ENCODE measurements around the gene PLOD3.

Gene PLOD3

GRCh38 chr7:101245147-101245668, 27.8 kb upstream of the PLOD3 start:
- Histone ChIP-seq H3K4me1 (ENCODE audit: control insufficient read depth in 2 of 2, insufficient read depth in 2 of 2, low read length in 2 of 2) (peaks cover 17 to 22% of the 10 kb centered on the region in 2 donors), H3K27ac (ENCODE audit: low read depth in 2 of 2, low read length in 2 of 2) (peak overlapping the region; percentile 98 to 99), H3K9me3 (ENCODE audit: control insufficient read depth in 2 of 2, low read length in 2 of 2) (no peaks in the 10 kb centered on the region), H3K36me3 (ENCODE audit: control insufficient read depth in 2 of 2, insufficient read depth in 2 of 2, low read length in 2 of 2) (peaks cover 14 to 17% of the 10 kb centered on the region in 2 donors), H3K9ac (ENCODE audit: low read depth in 1 of 2, low read length in 2 of 2) (peak overlapping the region; percentile 96 to 98), H3K4me3 (ENCODE audit: low read length in 2 of 2) (peak overlapping the region; percentile 99 to 100), H3K27me3 (ENCODE audit: control insufficient read depth in 2 of 2, insufficient read depth in 2 of 2, low read length in 2 of 2) (no peaks in the 10 kb centered on the region)

DNA sequence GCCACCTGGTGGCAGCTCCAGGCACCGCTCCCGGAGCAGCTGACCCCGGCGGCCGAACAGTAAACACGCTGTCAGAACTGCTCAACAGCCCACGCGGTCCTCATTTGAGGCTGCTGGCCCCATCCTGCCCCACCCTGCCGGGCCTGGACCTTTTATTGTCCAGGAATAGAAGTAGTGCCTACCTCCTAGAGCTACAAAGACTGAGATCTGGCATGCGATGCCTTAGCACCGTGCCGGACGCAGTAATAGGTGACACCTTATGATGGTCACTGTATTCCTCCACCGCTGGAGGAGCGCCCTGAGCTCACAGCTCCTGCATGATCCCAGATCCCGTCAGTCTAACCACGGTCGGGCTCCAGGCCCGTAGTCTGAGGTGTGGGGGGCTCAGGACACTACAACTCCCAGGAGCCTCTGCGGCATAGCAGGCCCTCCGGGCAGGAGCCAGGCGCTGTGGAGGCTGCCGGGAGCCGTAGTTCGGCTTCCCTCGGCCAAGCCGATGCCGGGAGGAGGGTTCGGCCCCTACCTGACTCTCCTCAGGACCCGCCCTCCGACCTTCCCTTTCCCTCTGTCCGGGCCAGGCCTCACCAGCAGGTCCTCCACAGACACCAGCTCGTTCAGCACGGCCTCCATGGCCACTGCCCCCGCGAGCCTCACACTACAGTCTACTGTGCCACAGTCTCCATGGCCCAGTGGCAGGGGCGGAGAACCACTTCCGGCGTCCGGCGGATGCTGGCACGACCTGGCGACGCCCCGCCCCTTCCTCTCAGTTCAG, 27.2 kb upstream of the PLOD3 start, which contains the start of gene FIS1:
Gene FIS1 (minus strand): TSS at position 707 of the 772 bp plus-strand sequence. CDS start 77 bp downstream, at position 630.
- H3K4me3 ChIP-seq (ENCODE audit: low read length in 2 of 2), result peak within 1 kb of the TSS; percentile 99 to 100
- no peaks in the 10 kb centered on the region for H3K9me3 ChIP-seq (ENCODE audit: control insufficient read depth in 2 of 2, low read length in 2 of 2)
- no peaks in the 10 kb centered on the region for H3K27me3 ChIP-seq (ENCODE audit: control insufficient read depth in 2 of 2, insufficient read depth in 2 of 2, low read length in 2 of 2)
- peak within 1 kb of the TSS; percentile 98 to 99 for H3K27ac ChIP-seq (ENCODE audit: low read depth in 2 of 2, low read length in 2 of 2)
- H3K36me3 ChIP-seq (ENCODE audit: control insufficient read depth in 2 of 2, insufficient read depth in 2 of 2, low read length in 2 of 2), result peaks cover 18 to 23% of the 10 kb centered on the region in 2 donors
- H3K9ac ChIP-seq (ENCODE audit: low read depth in 1 of 2, low read length in 2 of 2), result peak within 1 kb of the TSS; percentile 96 to 98
- peaks cover 17 to 21% of the 10 kb centered on the region in 2 donors for H3K4me1 ChIP-seq (ENCODE audit: control insufficient read depth in 2 of 2, insufficient read depth in 2 of 2, low read length in 2 of 2)

DNA sequence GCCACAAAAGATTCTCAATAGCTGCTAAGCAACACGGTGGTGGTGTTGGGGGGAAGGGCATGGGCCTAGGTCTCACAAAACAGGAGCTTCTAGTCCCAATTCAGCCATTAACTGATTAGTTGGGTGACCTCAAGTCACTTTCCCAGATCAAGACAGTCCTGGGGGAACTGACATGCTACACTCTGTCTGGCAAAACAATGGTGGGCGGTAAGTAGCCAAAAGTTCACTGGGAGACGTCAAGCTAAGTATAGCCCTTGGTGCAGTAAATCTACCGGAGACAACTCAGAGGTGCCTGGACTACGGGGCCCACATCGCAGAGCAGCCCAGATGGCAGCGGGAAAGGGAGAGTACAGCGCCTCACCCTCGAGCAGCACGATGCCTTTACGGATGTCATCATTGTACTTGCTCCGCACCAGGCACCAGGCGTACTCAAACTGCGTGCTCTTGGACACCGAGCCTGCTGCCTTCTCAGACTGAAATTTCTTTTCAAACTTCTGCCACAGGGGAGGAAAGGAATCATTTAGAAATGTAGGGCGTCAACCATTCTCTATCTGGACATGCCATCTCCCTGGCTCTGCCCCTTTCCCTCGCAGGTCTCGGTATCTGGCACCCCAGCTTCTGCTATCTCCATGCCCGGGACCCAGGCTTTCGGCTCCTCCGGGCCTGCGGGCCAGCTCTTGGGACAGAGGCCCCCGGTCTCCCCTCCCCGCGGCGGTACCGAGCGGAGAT, 26.4 kb upstream of the PLOD3 start:
- H3K4me3 ChIP-seq (ENCODE audit: low read length in 2 of 2), result peak overlapping the region; percentile 99 to 100
- peaks cover 17 to 21% of the 10 kb centered on the region in 2 donors for H3K4me1 ChIP-seq (ENCODE audit: control insufficient read depth in 2 of 2, insufficient read depth in 2 of 2, low read length in 2 of 2)
- H3K27ac ChIP-seq (ENCODE audit: low read depth in 2 of 2, low read length in 2 of 2), result peak overlapping the region; percentile 98 to 99
- H3K27me3 ChIP-seq (ENCODE audit: control insufficient read depth in 2 of 2, insufficient read depth in 2 of 2, low read length in 2 of 2), result no peaks in the 10 kb centered on the region
- peak overlapping the region; percentile 96 to 98 for H3K9ac ChIP-seq (ENCODE audit: low read depth in 1 of 2, low read length in 2 of 2)
- no peaks in the 10 kb centered on the region for H3K9me3 ChIP-seq (ENCODE audit: control insufficient read depth in 2 of 2, low read length in 2 of 2)
- H3K36me3 ChIP-seq (ENCODE audit: control insufficient read depth in 2 of 2, insufficient read depth in 2 of 2, low read length in 2 of 2), result peaks cover 23 to 25% of the 10 kb centered on the region in 2 donors

DNA sequence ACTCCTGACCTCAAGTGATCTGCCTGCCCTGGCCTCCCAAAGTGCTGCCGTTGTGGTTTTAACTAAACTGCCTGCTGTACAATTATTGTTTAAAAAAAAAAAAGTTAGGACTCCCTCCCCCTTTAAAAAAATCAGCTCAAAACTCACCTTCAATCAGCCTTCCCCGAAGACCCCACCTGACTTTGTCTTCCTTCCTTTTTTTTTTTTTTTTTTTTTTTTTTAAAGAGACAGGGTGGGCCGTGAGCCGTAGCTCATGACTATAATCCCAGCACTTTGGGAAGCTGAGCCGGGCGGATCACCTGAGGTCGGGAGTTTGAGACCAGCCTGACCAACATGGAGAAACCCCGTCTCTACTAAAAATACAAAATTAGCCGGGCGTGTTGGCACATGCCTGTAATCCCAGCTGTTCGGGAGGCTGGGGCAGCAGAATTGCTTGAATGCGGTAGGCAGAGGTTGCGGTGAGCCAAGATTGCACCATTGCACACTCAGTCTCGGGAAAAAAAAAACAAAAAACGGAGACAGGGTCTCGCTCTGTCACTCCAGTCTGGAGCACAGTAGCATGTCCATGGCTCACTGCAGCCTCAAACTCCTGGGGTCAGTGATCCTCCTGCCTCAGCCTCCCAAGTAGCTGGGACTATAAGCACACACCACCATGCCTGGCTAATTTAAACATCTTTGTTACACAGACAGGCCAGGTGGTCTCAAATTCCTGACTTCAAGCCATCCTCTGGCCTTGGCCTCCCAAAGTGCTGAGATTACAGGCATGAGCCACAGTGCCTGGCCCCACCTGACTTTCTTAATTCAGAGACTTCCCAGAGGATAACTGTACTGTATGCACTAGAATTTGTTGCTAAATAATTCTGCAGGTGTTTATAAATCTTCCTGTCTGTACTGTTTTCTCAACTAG, 24.3 kb upstream of the PLOD3 start:
- Histone ChIP-seq H3K4me3 (ENCODE audit: low read length in 2 of 2) (no peak overlapping the region), H3K4me1 (ENCODE audit: control insufficient read depth in 2 of 2, insufficient read depth in 2 of 2, low read length in 2 of 2) (peaks cover 26 to 40% of the 10 kb centered on the region in 2 donors), H3K9me3 (ENCODE audit: control insufficient read depth in 2 of 2, low read length in 2 of 2) (no peaks in the 10 kb centered on the region), H3K27me3 (ENCODE audit: control insufficient read depth in 2 of 2, insufficient read depth in 2 of 2, low read length in 2 of 2) (no peaks in the 10 kb centered on the region), H3K36me3 (ENCODE audit: control insufficient read depth in 2 of 2, insufficient read depth in 2 of 2, low read length in 2 of 2) (peaks cover 24% of the 10 kb centered on the region in 2 donors), H3K27ac (ENCODE audit: low read depth in 2 of 2, low read length in 2 of 2) (no peak overlapping the region), H3K9ac (ENCODE audit: low read depth in 1 of 2, low read length in 2 of 2) (no peak overlapping the region)

- Histone ChIP-seq H3K27ac (ENCODE audit: low read depth in 2 of 2, low read length in 2 of 2) (no peak overlapping the region), H3K4me1 (ENCODE audit: control insufficient read depth in 2 of 2, insufficient read depth in 2 of 2, low read length in 2 of 2) (peaks cover 27 to 46% of the 10 kb centered on the region in 2 donors), H3K4me3 (ENCODE audit: low read length in 2 of 2) (no peak overlapping the region), H3K27me3 (ENCODE audit: control insufficient read depth in 2 of 2, insufficient read depth in 2 of 2, low read length in 2 of 2) (no peaks in the 10 kb centered on the region), H3K9me3 (ENCODE audit: control insufficient read depth in 2 of 2, low read length in 2 of 2) (no peaks in the 10 kb centered on the region), H3K9ac (ENCODE audit: low read depth in 1 of 2, low read length in 2 of 2) (no peak overlapping the region), H3K36me3 (ENCODE audit: control insufficient read depth in 2 of 2, insufficient read depth in 2 of 2, low read length in 2 of 2) (peaks cover 24% of the 10 kb centered on the region in 2 donors)
Measured at GRCh38 chr7:101241015-101241363, 23.6 kb upstream of the PLOD3 start.

- H3K9ac ChIP-seq (ENCODE audit: low read depth in 1 of 2, low read length in 2 of 2), result no peak overlapping the region
- H3K27me3 ChIP-seq (ENCODE audit: control insufficient read depth in 2 of 2, insufficient read depth in 2 of 2, low read length in 2 of 2), result no peaks in the 10 kb centered on the region
- no peak overlapping the region for H3K27ac ChIP-seq (ENCODE audit: low read depth in 2 of 2, low read length in 2 of 2)
- H3K4me1 ChIP-seq (ENCODE audit: control insufficient read depth in 2 of 2, insufficient read depth in 2 of 2, low read length in 2 of 2), result peaks cover 30 to 51% of the 10 kb centered on the region in 2 donors
- H3K9me3 ChIP-seq (ENCODE audit: control insufficient read depth in 2 of 2, low read length in 2 of 2), result no peaks in the 10 kb centered on the region
- peaks cover 24% of the 10 kb centered on the region in 2 donors for H3K36me3 ChIP-seq (ENCODE audit: control insufficient read depth in 2 of 2, insufficient read depth in 2 of 2, low read length in 2 of 2)
- no peak overlapping the region for H3K4me3 ChIP-seq (ENCODE audit: low read length in 2 of 2)
Measured at GRCh38 chr7:101240226-101241014, 23.0 kb upstream of the PLOD3 start.

GRCh38 chr7:101239951-101240220, 22.5 kb upstream of the PLOD3 start:
- no peaks in the 10 kb centered on the region for H3K27me3 ChIP-seq (ENCODE audit: control insufficient read depth in 2 of 2, insufficient read depth in 2 of 2, low read length in 2 of 2)
- H3K9ac ChIP-seq (ENCODE audit: low read depth in 1 of 2, low read length in 2 of 2), result no peak overlapping the region
- H3K9me3 ChIP-seq (ENCODE audit: control insufficient read depth in 2 of 2, low read length in 2 of 2), result no peaks in the 10 kb centered on the region
- H3K27ac ChIP-seq (ENCODE audit: low read depth in 2 of 2, low read length in 2 of 2), result peak overlapping the region in 1 of 2 donors; percentile 26
- peaks cover 24% of the 10 kb centered on the region in 2 donors for H3K36me3 ChIP-seq (ENCODE audit: control insufficient read depth in 2 of 2, insufficient read depth in 2 of 2, low read length in 2 of 2)
- H3K4me1 ChIP-seq (ENCODE audit: control insufficient read depth in 2 of 2, insufficient read depth in 2 of 2, low read length in 2 of 2), result peaks cover 30 to 52% of the 10 kb centered on the region in 2 donors
- H3K4me3 ChIP-seq (ENCODE audit: low read length in 2 of 2), result no peak overlapping the region

GRCh38 chr7:101239191-101239950, 22.0 kb upstream of the PLOD3 start:
- peak overlapping the region in 1 of 2 donors; percentile 58 for H3K27ac ChIP-seq (ENCODE audit: low read depth in 2 of 2, low read length in 2 of 2)
- no peak overlapping the region for H3K4me3 ChIP-seq (ENCODE audit: low read length in 2 of 2)
- no peaks in the 10 kb centered on the region for H3K9me3 ChIP-seq (ENCODE audit: control insufficient read depth in 2 of 2, low read length in 2 of 2)
- no peak overlapping the region for H3K9ac ChIP-seq (ENCODE audit: low read depth in 1 of 2, low read length in 2 of 2)
- H3K27me3 ChIP-seq (ENCODE audit: control insufficient read depth in 2 of 2, insufficient read depth in 2 of 2, low read length in 2 of 2), result no peaks in the 10 kb centered on the region
- H3K36me3 ChIP-seq (ENCODE audit: control insufficient read depth in 2 of 2, insufficient read depth in 2 of 2, low read length in 2 of 2), result peaks cover 24% of the 10 kb centered on the region in 2 donors
- H3K4me1 ChIP-seq (ENCODE audit: control insufficient read depth in 2 of 2, insufficient read depth in 2 of 2, low read length in 2 of 2), result peaks cover 30 to 54% of the 10 kb centered on the region in 2 donors

Data from mucosa of rectum (tissue), 2 donors.